ENCODE results near the gene ELOVL7. TPM values are rescaled to one million over a fixed set of nuclear protein-coding genes. Genes with fewer than 3 reads are reported as not detected.

ELOVL7 gene
- total RNA-seq, 1 experiment from 2014 or later = 2.5 TPM

DNA sequence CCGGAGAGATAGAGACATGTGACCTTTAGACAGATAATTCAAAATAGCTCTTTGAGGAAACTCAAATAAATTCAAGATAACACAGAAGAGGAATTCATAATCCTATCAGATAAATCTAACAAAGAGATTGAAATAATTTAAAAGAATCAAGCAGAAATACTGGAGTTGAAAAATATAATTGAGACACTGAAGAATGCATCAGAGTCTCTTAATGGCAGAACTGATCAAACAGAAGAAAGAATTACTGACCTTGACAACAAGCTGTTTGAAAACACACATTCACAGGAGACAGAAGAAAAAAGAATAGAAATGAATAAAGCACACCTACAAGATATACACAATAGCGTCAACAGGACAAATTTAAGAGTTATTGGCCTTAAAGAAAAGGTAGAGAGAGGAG, 103.7 kb downstream of the ELOVL7 start:
- Histone ChIP-seq H2BK20ac (ENCODE audit: low read depth, low read length, poor library complexity, severe bottlenecking) (no peak overlapping the region), H3K79me2 (ENCODE audit: insufficient read depth, low read length) (no peaks in the 10 kb centered on the region), H3K79me1 (ENCODE audit: insufficient read depth, low read depth, low read length, poor library complexity, severe bottlenecking) (no peaks in the 10 kb centered on the region), H4K91ac (ENCODE audit: insufficient read length, low read depth, low read length) (no peak overlapping the region), H3K23me2 (ENCODE audit: insufficient read length, low read depth, low read length, poor library complexity, severe bottlenecking) (no peaks in the 10 kb centered on the region), H2BK12ac (ENCODE audit: insufficient read length, low read depth, low read length) (no peak overlapping the region), H3K27ac (ENCODE audit: insufficient read length, low read depth, low read length) (no peak overlapping the region), H3K9ac (ENCODE audit: extremely low read depth, insufficient read length, low read length) (no peak overlapping the region), H3K4me2 (ENCODE audit: insufficient read depth, insufficient read length, low read length) (no peak overlapping the region), H3K23ac (ENCODE audit: insufficient read length, low read depth, low read length) (no peak overlapping the region), H3K18ac (ENCODE audit: insufficient read length, low read depth, low read length) (no peak overlapping the region), H3K27me3 (ENCODE audit: insufficient read depth, low read length) (no peaks in the 10 kb centered on the region), H3K14ac (ENCODE audit: insufficient read depth, low read length) (no peak overlapping the region), H2AFZ (ENCODE audit: low read length) (no peak overlapping the region), H3K4ac (ENCODE audit: low read depth, low read length) (no peak overlapping the region), H3K9me3 (ENCODE audit: control insufficient read depth, low read depth, low read length) (no peaks in the 10 kb centered on the region), H3K56ac (ENCODE audit: insufficient read length, low read depth, low read length) (no peak overlapping the region), H4K8ac (replicated peaks; ENCODE audit: insufficient read length, low read depth, low read length) (no peak overlapping the region), H2BK5ac (ENCODE audit: insufficient read length, low read length) (no peak overlapping the region), H3T11ph (ENCODE audit: low read length) (no peak overlapping the region), H4K5ac (ENCODE audit: insufficient read length, low read depth, low read length) (no peak overlapping the region), H2BK15ac (ENCODE audit: low read depth, low read length) (no peak overlapping the region), H3K4me1 (ENCODE audit: insufficient read depth, low read length) (no peaks in the 10 kb centered on the region), H2BK120ac (ENCODE audit: low read depth, low read length, poor library complexity, severe bottlenecking) (no peak overlapping the region), H4K20me1 (ENCODE audit: control insufficient read depth, insufficient read depth, insufficient read length) (no peaks in the 10 kb centered on the region), H2AK5ac (ENCODE audit: insufficient read length, low read length) (no peak overlapping the region)
- Mint-ChIP-seq H3K4me1 (peaks cover 19 to 20% of the 10 kb centered on the region in 2 experiments), H3K4me3 (no peak overlapping the region), H3K27me3 (ENCODE audit: low read depth) (peaks cover 14% of the 10 kb centered on the region), H3K9me3 (peaks cover 2 to 6% of the 10 kb centered on the region in 2 experiments; a peak in 1 of 5 replicates), H3K36me3 (ENCODE audit: insufficient read depth in 1 of 3, low read depth in 3 of 3) (peaks cover 0 to 7% (median 0%) of the 10 kb centered on the region in 3 experiments; a peak in 3 of 7 replicates), H3K27ac (no peak overlapping the region)
- no CpG with 5 or more reads among the region's 2 CpGs for WGBS (ENCODE audit: extremely low coverage, insufficient read length, low lambda C conversion rate)
- TF ChIP-seq, protein P1, sequence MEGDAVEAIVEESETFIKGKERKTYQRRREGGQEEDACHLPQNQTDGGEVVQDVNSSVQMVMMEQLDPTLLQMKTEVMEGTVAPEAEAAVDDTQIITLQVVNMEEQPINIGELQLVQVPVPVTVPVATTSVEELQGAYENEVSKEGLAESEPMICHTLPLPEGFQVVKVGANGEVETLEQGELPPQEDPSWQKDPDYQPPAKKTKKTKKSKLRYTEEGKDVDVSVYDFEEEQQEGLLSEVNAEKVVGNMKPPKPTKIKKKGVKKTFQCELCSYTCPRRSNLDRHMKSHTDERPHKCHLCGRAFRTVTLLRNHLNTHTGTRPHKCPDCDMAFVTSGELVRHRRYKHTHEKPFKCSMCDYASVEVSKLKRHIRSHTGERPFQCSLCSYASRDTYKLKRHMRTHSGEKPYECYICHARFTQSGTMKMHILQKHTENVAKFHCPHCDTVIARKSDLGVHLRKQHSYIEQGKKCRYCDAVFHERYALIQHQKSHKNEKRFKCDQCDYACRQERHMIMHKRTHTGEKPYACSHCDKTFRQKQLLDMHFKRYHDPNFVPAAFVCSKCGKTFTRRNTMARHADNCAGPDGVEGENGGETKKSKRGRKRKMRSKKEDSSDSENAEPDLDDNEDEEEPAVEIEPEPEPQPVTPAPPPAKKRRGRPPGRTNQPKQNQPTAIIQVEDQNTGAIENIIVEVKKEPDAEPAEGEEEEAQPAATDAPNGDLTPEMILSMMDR (conservative IDR thresholded peaks at IDR 0.05) = no peak
- DNase-seq = no peak
